HG03196 (cell line): ENCODE measurements around the gene PPEF2.

ENCODE experiments used
- ATAC-seq: cut with Tn5 transposase; IDR thresholded peaks from one replicate; pipeline ENCODE4 v1.9.1; 2021; ENCODE audit not compliant: unreplicated experiment

The PPEF2 gene

DNA sequence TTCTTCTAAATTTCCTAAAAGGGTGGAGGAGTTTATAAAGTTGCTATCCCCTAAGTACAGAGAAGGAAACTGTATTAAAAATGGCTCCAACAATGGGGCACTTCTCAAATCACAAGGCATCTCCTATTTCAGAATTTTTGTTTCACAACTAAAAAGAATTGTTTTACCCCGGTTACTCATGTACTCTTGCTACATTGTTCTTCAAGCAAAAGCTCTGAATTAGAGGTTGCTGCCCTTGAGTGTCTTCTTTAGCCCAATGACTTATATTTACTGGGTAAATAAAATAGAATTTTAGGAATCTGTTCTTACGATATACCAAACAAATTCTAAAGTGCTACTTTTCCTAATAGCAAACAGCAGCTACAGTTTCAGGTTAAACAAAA is 67.5 kb downstream of the PPEF2 start:
- ATAC-seq = no peak

DNA sequence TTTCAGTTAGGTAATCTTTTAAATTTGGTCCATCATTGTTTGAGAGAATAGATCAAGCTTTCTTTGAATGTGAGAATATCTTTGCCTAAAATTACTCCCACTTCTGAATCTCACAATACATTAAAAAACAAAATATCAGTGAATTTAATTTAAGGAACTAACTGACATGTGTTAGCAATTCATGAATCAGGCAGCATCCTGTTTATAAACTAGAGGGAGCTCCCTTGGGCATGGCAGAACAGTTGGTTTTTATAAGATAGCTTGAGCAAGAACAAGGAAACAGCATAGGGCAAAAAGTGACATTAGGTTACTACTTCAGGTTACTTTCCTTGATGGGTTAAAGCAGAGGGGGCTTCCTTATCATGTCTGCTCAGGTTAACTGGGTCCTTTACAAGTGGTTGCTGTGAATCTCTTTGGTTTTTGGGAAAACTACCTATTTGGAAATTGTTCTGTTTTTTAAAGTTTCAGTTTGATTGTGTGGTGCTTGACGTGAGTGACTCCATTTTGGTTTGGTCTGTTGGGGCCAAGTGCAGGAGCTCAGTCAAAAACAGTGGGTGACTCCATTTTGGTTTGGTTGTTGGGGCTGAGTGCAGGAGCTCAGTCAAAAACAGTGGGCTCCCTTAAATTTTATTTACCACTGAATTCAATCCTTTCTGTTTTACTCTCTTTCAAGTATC is 68.0 kb downstream of the PPEF2 start:
- no peak for ATAC-seq

DNA sequence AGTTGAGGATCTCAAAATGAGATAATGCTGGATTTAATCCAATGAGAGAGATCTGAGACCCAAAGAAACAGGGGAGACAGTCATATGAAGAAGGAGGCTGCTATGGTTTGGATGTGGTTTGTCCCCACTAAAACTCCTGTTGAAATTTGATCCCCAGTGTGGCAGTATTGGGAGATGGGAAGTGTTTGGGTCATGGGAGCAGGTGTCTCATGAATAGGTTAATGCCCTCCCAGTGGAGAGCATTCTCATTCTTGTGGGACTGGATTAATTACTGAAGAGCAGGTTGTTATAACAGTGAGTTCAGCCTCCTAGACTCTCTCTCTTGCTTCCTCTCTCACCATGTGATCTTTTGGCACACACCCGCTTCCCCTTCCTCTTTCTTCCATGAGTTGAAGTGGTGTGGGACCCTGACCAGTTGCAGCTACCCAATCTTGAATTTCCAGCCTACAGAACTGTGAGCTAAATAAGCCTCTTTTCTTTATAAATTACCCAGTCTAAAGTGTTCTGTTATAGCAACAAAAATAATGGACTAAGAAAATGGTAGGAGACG is 70.3 kb downstream of the PPEF2 start:
- ATAC-seq = no peak

GRCh38 chr4:75830906-75831305 is 71.3 kb downstream of the PPEF2 start:
- no peak for ATAC-seq

DNA sequence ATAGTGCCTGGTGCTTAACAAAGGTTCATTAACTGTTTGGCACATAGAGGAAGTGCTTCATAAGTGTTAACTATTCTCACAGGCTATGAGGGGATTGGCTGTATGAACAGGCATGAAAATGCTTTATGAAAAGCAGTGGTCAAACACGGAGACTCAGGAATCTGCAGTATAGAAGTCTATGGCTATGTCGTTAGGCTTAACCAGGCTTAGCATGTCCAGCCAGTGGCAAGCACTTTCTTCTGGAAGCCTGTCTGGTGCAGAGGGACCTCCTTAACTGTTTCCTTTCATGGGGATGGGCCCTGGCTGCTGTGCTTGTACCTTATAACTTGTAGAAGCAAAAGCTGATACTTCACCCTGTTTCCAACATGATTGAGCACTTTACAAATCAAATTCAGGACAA is 78.4 kb downstream of the PPEF2 start:
- ATAC-seq = no peak

DNA sequence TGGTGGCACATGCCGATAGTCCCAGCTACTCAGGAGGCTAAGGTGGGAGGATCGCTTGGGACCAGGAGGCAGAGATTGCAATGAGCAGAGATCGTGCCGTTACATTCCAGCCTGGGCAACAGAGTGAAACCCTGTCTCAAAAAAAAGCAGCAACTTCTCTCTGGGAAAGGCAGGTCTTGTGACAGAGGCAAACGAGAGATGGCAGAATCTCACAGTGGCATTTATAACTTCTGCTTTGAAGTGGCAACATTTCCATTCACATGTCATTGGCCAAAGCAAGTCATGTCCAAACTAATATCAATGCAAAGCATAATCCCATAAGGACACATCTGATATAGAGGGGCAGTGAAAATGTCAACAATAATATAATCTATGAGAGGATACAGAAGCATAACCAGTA is 79.8 kb downstream of the PPEF2 start:
- no peak for ATAC-seq

GRCh38 chr4:75821966-75822365 is 80.3 kb downstream of the PPEF2 start:
- no peak for ATAC-seq

DNA sequence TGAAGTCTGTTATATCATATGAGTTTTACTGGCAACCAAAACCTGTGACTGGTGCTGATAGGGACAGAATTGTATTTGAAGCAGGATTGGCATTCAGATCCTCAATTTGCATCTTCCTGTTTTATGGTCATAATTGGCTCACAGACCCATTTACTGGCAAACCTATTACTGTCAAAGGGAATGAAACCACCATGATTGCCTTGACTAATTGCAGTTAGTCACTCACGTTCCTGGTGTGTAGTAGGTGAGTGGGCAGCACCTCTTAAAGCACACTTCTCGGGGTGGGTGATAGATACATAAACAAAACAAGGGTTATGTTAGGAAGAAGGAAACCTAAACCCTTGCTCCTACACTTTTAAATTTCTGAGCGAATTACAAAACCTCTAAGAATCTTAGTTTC is 81.0 kb downstream of the PPEF2 start:
- ATAC-seq = no peak

DNA sequence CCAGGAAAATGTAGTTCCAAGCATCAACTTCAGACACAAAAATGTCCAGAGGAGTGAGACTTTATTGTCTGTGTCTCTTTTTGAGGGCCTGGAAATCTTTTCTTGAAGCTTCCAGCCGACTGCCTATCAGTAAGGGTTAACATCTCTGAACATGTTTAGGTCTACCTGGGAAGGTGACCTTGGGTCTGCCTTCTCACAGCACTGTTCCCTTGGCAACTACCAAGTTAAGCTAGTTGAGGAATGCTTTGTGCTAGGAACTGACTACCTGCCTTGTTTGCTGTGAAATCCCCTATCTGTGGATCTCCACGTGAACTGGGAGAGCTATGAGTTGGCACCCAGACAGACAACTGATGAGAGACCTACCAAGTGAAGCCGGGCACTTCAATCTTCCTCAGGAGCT is 81.6 kb downstream of the PPEF2 start:
- ATAC-seq = no peak

- no peak for ATAC-seq
Measured at GRCh38 chr4:75820197-75820596, 82.1 kb downstream of the PPEF2 start.

DNA sequence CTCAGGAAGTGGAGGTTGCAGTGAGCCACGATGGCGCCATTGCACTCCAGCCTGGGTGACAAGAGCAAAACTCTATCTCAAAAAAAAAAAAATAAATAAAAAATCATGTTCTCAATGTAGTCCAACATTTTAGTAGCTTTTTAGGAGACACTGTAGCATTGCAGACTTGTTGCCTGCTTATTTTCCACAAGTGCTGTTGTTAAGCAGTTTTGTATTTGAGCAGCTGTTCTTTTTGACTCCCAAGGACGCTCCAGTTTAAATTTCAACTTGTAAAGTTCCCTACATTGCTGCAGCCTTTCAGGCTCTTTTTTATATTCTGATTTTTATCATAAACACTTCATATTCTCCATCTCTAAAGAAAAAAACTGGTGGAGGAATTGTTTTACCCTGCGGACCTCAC is 83.1 kb downstream of the PPEF2 start:
- ATAC-seq = no peak

- ATAC-seq = no peak
Measured at GRCh38 chr4:75817901-75818300, 84.4 kb downstream of the PPEF2 start.
